ENCODE data around the gene HYI. TPM values are rescaled to one million over a fixed set of nuclear protein-coding genes. Genes with fewer than 3 reads are reported as not detected.
A peak's percentile ranks its signal among the peaks of the same experiment; 100 is the strongest.

HYI gene
- total RNA-seq, 2 donors from 2014 or later = 34.4 to 34.8 TPM

GRCh38 chr1:43438576-43438952 lies 15.2 kb downstream of the HYI start:
- peaks cover 58% of the 10 kb centered on the region for H3K36me3 Mint-ChIP-seq (ENCODE audit: low read depth)
- Histone ChIP-seq H3K27ac (ENCODE audit: low read depth, low read length) (no peak overlapping the region), H3K27me3 (ENCODE audit: control insufficient read depth, insufficient read depth, low read length, poor library complexity, severe bottlenecking) (no peaks in the 10 kb centered on the region), H3K4me3 (ENCODE audit: low read length) (no peak overlapping the region), H3K9ac (ENCODE audit: extremely low read depth, low read length, poor library complexity, severe bottlenecking) (no peak overlapping the region), H3K36me3 (ENCODE audit: control insufficient read depth, insufficient read depth, low read length) (peaks cover 39% of the 10 kb centered on the region), H3K4me1 (ENCODE audit: control insufficient read depth, insufficient read depth, low read length) (no peaks in the 10 kb centered on the region), H3K9me3 (ENCODE audit: control insufficient read depth, low read length) (no peaks in the 10 kb centered on the region)
- WGBS, 2 experiments (ENCODE audit: insufficient coverage in 1 of 2, insufficient read length in 1 of 2) = 96 to 98% methylated on average over 7 to 8 of the region's 8 CpGs
- H3K27me3 Mint-ChIP-seq (ENCODE audit: insufficient read depth) = no peaks in the 10 kb centered on the region
- no peaks in the 10 kb centered on the region for H3K9me3 Mint-ChIP-seq
- H3K4me3 Mint-ChIP-seq = no peak overlapping the region
- DNase-seq = peak; percentile 22
- H3K27ac Mint-ChIP-seq = no peak overlapping the region
- TF ChIP-seq CTCF (conservative IDR thresholded peaks at IDR 0.05) = no peak
- H3K4me1 Mint-ChIP-seq = no peaks in the 10 kb centered on the region

GRCh38 chr1:43438006-43438405 lies 15.7 kb downstream of the HYI start:
- no peak for TF ChIP-seq CTCF (conservative IDR thresholded peaks at IDR 0.05)
- no peaks in the 10 kb centered on the region for H3K9me3 Mint-ChIP-seq
- no peak overlapping the region for H3K27ac Mint-ChIP-seq
- H3K27me3 Mint-ChIP-seq (ENCODE audit: insufficient read depth) = no peaks in the 10 kb centered on the region
- H3K36me3 Mint-ChIP-seq (ENCODE audit: low read depth) = peaks cover 57% of the 10 kb centered on the region
- Histone ChIP-seq H3K27me3 (ENCODE audit: control insufficient read depth, insufficient read depth, low read length, poor library complexity, severe bottlenecking) (no peaks in the 10 kb centered on the region), H3K9ac (ENCODE audit: extremely low read depth, low read length, poor library complexity, severe bottlenecking) (no peak overlapping the region), H3K9me3 (ENCODE audit: control insufficient read depth, low read length) (no peaks in the 10 kb centered on the region), H3K4me1 (ENCODE audit: control insufficient read depth, insufficient read depth, low read length) (no peaks in the 10 kb centered on the region), H3K4me3 (ENCODE audit: low read length) (no peak overlapping the region), H3K36me3 (ENCODE audit: control insufficient read depth, insufficient read depth, low read length) (peaks cover 43% of the 10 kb centered on the region), H3K27ac (ENCODE audit: low read depth, low read length) (no peak overlapping the region)
- no peak overlapping the region for H3K4me3 Mint-ChIP-seq
- WGBS, 2 experiments (ENCODE audit: insufficient coverage in 1 of 2, insufficient read length in 1 of 2) = 85 to 100% methylated on average over 1 to 3 of the region's 3 CpGs
- no peaks in the 10 kb centered on the region for H3K4me1 Mint-ChIP-seq
- DNase-seq = peak; percentile 31

- H3K9me3 Mint-ChIP-seq = no peaks in the 10 kb centered on the region
- H3K4me3 Mint-ChIP-seq = no peak overlapping the region
- DNase-seq = peak; percentile 34
- Histone ChIP-seq H3K9ac (ENCODE audit: extremely low read depth, low read length, poor library complexity, severe bottlenecking) (no peak overlapping the region), H3K4me1 (ENCODE audit: control insufficient read depth, insufficient read depth, low read length) (no peaks in the 10 kb centered on the region), H3K27me3 (ENCODE audit: control insufficient read depth, insufficient read depth, low read length, poor library complexity, severe bottlenecking) (no peaks in the 10 kb centered on the region), H3K36me3 (ENCODE audit: control insufficient read depth, insufficient read depth, low read length) (peaks cover 47% of the 10 kb centered on the region), H3K27ac (ENCODE audit: low read depth, low read length) (peak overlapping the region; percentile 89), H3K9me3 (ENCODE audit: control insufficient read depth, low read length) (no peaks in the 10 kb centered on the region), H3K4me3 (ENCODE audit: low read length) (no peak overlapping the region)
- H3K27me3 Mint-ChIP-seq (ENCODE audit: insufficient read depth) = no peaks in the 10 kb centered on the region
- H3K36me3 Mint-ChIP-seq (ENCODE audit: low read depth) = peaks cover 57% of the 10 kb centered on the region
- 94% methylated on average over 10 to 20 of the region's 20 CpGs for WGBS, 2 experiments (ENCODE audit: insufficient coverage in 1 of 2, insufficient read length in 1 of 2)
- no peaks in the 10 kb centered on the region for H3K4me1 Mint-ChIP-seq
- no peak for TF ChIP-seq CTCF (conservative IDR thresholded peaks at IDR 0.05)
- H3K27ac Mint-ChIP-seq = peak overlapping the region; percentile 52
These were observed 16.4 kb downstream of the HYI start for GRCh38 chr1:43437031-43437973.
